Activated CD4-positive, alpha-beta T cell treated with anti-CD3 and anti-CD28 coated beads for 36 hours (primary cell): ENCODE data around the gene GNB2. TPM values are rescaled to one million over a fixed set of nuclear protein-coding genes. Genes with fewer than 3 reads are reported as not detected.

Experiments used
- ATAC-seq: fragments of 200-7000 bp; cut with Tn5 transposase; one replicate; pipeline ENCODE4 v1.10.0; 2021; ENCODE audit warnings: mild to moderate bottlenecking, moderate library complexity
- CTCF ChIA-PET: fragments of 350-600 bp; sonication (Branson Sonifier 250); formaldehyde crosslinking; loops from one replicate; lab custom pipeline; 2021; ENCODE audit warnings: antibody characterized with exemption; lab: Charles Lee
- POLR2A ChIA-PET: fragments of 350-600 bp; sonication (Branson Sonifier 250); formaldehyde crosslinking; loops from one replicate; lab custom pipeline; 2021; ENCODE audit warnings: antibody characterized with exemption, inconsistent platforms; lab: Charles Lee
- DNase-seq: peaks from one replicate; pipeline ENCODE4 v3.0.0-alpha.2; 2020
- H3K27ac Mint-ChIP-seq: one replicate; pipeline ENCODE4 v1.8.0; 2021; ENCODE audit warnings: mixed read lengths
- H3K27me3 Mint-ChIP-seq: one replicate; pipeline ENCODE4 v1.8.0; 2021; ENCODE audit warnings: mixed read lengths
- H3K36me3 Mint-ChIP-seq: one replicate; pipeline ENCODE4 v1.8.0; 2021; ENCODE audit warnings: low read depth, mixed read lengths
- H3K4me1 Mint-ChIP-seq: one replicate; pipeline ENCODE4 v1.8.0; 2021; ENCODE audit warnings: mixed read lengths
- H3K4me3 Mint-ChIP-seq: one replicate; pipeline ENCODE4 v1.8.0; 2021; ENCODE audit warnings: mild to moderate bottlenecking, moderate library complexity, mixed read lengths
- H3K9me3 Mint-ChIP-seq: one replicate; pipeline ENCODE4 v1.8.0; 2021; ENCODE audit warnings: low read depth, mixed read lengths
- intact Hi-C, 2 experiments: fragments of 100-400 bp; cut with DNase I in 1 of 2; cut with micrococcal nuclease in 1 of 2; formaldehyde crosslinking; loops; one replicate each; pipeline versions ENCODE4 v1.14.2 to v1.15.1; 2022 to 2024; cut with DNase I, micrococcal nuclease
- total RNA-seq, 2 experiments: library from RNA; stranded (reverse); gene quantifications; one replicate each; pipeline ENCODE4 v1.2.3, GENCODE V29; 2021

The GNB2 gene
- total RNA-seq = 100 to 1,000 TPM; 172 to 200 TPM

- H3K9me3 Mint-ChIP-seq = no peaks in the 10 kb centered on the region
- H3K4me1 Mint-ChIP-seq = peaks cover 12% of the 10 kb centered on the region
- peaks cover 14% of the 10 kb centered on the region for H3K36me3 Mint-ChIP-seq
- no peaks in the 10 kb centered on the region for H3K27me3 Mint-ChIP-seq
- H3K4me3 Mint-ChIP-seq = peak within 1 kb of the TSS; percentile 94
- DNase-seq (peak; percentile 99), ATAC-seq (peak; percentile 78)
- POLR2A ChIA-PET = interaction anchor here (0.6 to 1.0 kb wide), 6 partner anchors 9 to 182 kb away, joined by 3 to 7 read pairs (median 4); partner anchors contain the start of genes MOSPD3 and POP7
- CTCF ChIA-PET = interaction anchor here (0.6 to 0.7 kb wide), 4 partner anchors 70 to 127 kb away, joined by 3 read pairs; no protein-coding TSS in a partner anchor
- intact Hi-C loops = loop anchor here (1.0 to 10.0 kb wide), 16 partner anchors 32 to 571 kb away; partner anchors contain the start of genes FBXO24 (in 2 of the 2), LRCH4 (in 2 of the 2), MOSPD3 (in 2 of the 2) and AGFG2 (in 1 of the 2)
- H3K27ac Mint-ChIP-seq = peak within 1 kb of the TSS; percentile 93
Observed at GRCh38 chr7:100673302-100673941, at the start of gene GNB2. Gene GNB2, plus strand, starts transcription at chr7:100673740. Its CDS starts 2,526 bp downstream, at chr7:100676266.

- no peaks in the 10 kb centered on the region for H3K9me3 Mint-ChIP-seq
- no peak for ATAC-seq
- no peaks in the 10 kb centered on the region for H3K27me3 Mint-ChIP-seq
- peaks cover 2% of the 10 kb centered on the region for H3K36me3 Mint-ChIP-seq
- intact Hi-C loops = no loop called here
- no peak overlapping the region for H3K4me3 Mint-ChIP-seq
- H3K27ac Mint-ChIP-seq = no peak overlapping the region
- ChIA-PET POLR2A (no interaction called here), CTCF (interaction anchor here (0.7 to 1.3 kb wide), 5 partner anchors 9 to 199 kb away, joined by 3 to 4 read pairs (median 3); no protein-coding TSS in a partner anchor)
- peaks cover 9% of the 10 kb centered on the region for H3K4me1 Mint-ChIP-seq
- DNase-seq = no peak
Observed at GRCh38 chr7:100623951-100624824, 49.4 kb upstream of the GNB2 start.

- no peak for ATAC-seq
- H3K36me3 Mint-ChIP-seq = peaks cover 3% of the 10 kb centered on the region
- no peak for DNase-seq
- POLR2A ChIA-PET = interaction anchor here (0.8 to 1.4 kb wide), 3 partner anchors 10 to 40 kb away, joined by 3 to 8 read pairs (median 5); partner anchors contain the start of genes FBXO24 and LRCH4
- H3K27me3 Mint-ChIP-seq = no peaks in the 10 kb centered on the region
- CTCF ChIA-PET = interaction anchor here (0.7 to 2.9 kb wide), 5 partner anchors 8 to 79 kb away, joined by 3 to 10 read pairs (median 4); partner anchors contain the start of genes FBXO24, MOSPD3 and POP7
- intact Hi-C loops = loop anchor here (1.0 to 5.0 kb wide), 8 partner anchors 14 to 226 kb away; partner anchors contain the start of genes GNB2 (in 2 of the 2), MOSPD3 (in 2 of the 2), FBXO24 (in 1 of the 2) and LRCH4 (in 1 of the 2)
- H3K9me3 Mint-ChIP-seq = no peaks in the 10 kb centered on the region
- H3K4me3 Mint-ChIP-seq = peak overlapping the region; percentile 71
- H3K4me1 Mint-ChIP-seq = peaks cover 13% of the 10 kb centered on the region
- H3K27ac Mint-ChIP-seq = no peak overlapping the region
Observed at GRCh38 chr7:100626055-100626454, 47.5 kb upstream of the GNB2 start.

GRCh38 chr7:100626530-100627237, 46.9 kb upstream of the GNB2 start:
- Mint-ChIP-seq H3K36me3 (peaks cover 3% of the 10 kb centered on the region), H3K27ac (peak overlapping the region; percentile 47), H3K9me3 (no peaks in the 10 kb centered on the region), H3K4me1 (peaks cover 13% of the 10 kb centered on the region), H3K27me3 (no peaks in the 10 kb centered on the region), H3K4me3 (peak overlapping the region; percentile 71)
- intact Hi-C loops = loop anchor here (1.0 to 5.0 kb wide), 8 partner anchors 14 to 226 kb away; partner anchors contain the start of genes GNB2 (in 2 of the 2), MOSPD3 (in 2 of the 2), FBXO24 (in 1 of the 2) and LRCH4 (in 1 of the 2)
- CTCF ChIA-PET = interaction anchor here (0.5 to 2.9 kb wide), 7 partner anchors 9 to 226 kb away, joined by 3 to 10 read pairs (median 3); partner anchors contain the start of genes FBXO24, MOSPD3, POP7 and SLC12A9
- ATAC-seq = peak; percentile 99
- POLR2A ChIA-PET = interaction anchor here (0.6 to 1.4 kb wide), 5 partner anchors 9 to 550 kb away, joined by 3 to 8 read pairs (median 3); partner anchors contain the start of genes FBXO24 and LRCH4
- peak; percentile 96 for DNase-seq

- Mint-ChIP-seq H3K36me3 (peaks cover 3% of the 10 kb centered on the region), H3K4me3 (peak overlapping the region; percentile 71), H3K27ac (peak overlapping the region; percentile 31), H3K9me3 (no peaks in the 10 kb centered on the region), H3K27me3 (no peaks in the 10 kb centered on the region), H3K4me1 (peaks cover 15% of the 10 kb centered on the region)
- ChIA-PET CTCF (interaction anchor here (0.5 to 2.9 kb wide), 6 partner anchors 15 to 737 kb away, joined by 3 to 10 read pairs (median 4); partner anchors contain the start of genes FBXO24, LRCH4, MOSPD3 and SLC12A9), POLR2A (interaction anchor here (0.6 to 1.4 kb wide), 4 partner anchors 14 to 549 kb away, joined by 3 to 8 read pairs (median 4); partner anchors contain the start of genes FBXO24 and LRCH4)
- intact Hi-C loops = loop anchor here (2.0 to 5.0 kb wide), 2 partner anchors 45 to 66 kb away; no protein-coding TSS in a partner anchor
- ATAC-seq (no peak), DNase-seq (no peak)
Observed at GRCh38 chr7:100627238-100627549, 46.3 kb upstream of the GNB2 start.

GRCh38 chr7:100629117-100629716, 44.3 kb upstream of the GNB2 start:
- ChIA-PET POLR2A (interaction anchor here (0.6 kb wide), 1 partner anchor 41 kb away, joined by 3 read pairs; no protein-coding TSS in a partner anchor), CTCF (interaction anchor here (0.5 to 2.2 kb wide), 10 partner anchors 10 to 596 kb away, joined by 3 to 9 read pairs (median 4); partner anchors contain the start of genes GIGYF1 and POP7)
- H3K4me3 Mint-ChIP-seq = no peak overlapping the region
- ATAC-seq = no peak
- H3K9me3 Mint-ChIP-seq = no peaks in the 10 kb centered on the region
- no peak overlapping the region for H3K27ac Mint-ChIP-seq
- intact Hi-C loops = loop anchor here in 1 of 2 experiments (5.0 kb wide), 1 partner anchor 47 kb away; no protein-coding TSS in a partner anchor
- H3K4me1 Mint-ChIP-seq = peaks cover 26% of the 10 kb centered on the region
- no peaks in the 10 kb centered on the region for H3K27me3 Mint-ChIP-seq
- H3K36me3 Mint-ChIP-seq = peaks cover 2% of the 10 kb centered on the region
- DNase-seq = peak; percentile 57

GRCh38 chr7:100630066-100630465, 43.5 kb upstream of the GNB2 start:
- no peak for ATAC-seq
- Mint-ChIP-seq H3K36me3 (peaks cover 2% of the 10 kb centered on the region), H3K27ac (peak overlapping the region; percentile 33)

GRCh38 chr7:100632951-100633717, 40.4 kb upstream of the GNB2 start:
- Mint-ChIP-seq H3K9me3 (no peaks in the 10 kb centered on the region), H3K4me3 (peak overlapping the region; percentile 80), H3K27me3 (no peaks in the 10 kb centered on the region), H3K4me1 (peaks cover 18% of the 10 kb centered on the region), H3K27ac (peak overlapping the region; percentile 92), H3K36me3 (peaks cover 7% of the 10 kb centered on the region)
- DNase-seq (peak; percentile 80), ATAC-seq (peak; percentile 75)
- CTCF ChIA-PET = interaction anchor here (0.6 to 4.0 kb wide), 17 partner anchors 9 to 616 kb away, joined by 3 to 22 read pairs (median 5); partner anchors contain the start of genes FBXO24, LRCH4, MOSPD3 and POP7
- POLR2A ChIA-PET = interaction anchor here (0.7 to 2.1 kb wide), 4 partner anchors 16 to 73 kb away, joined by 3 to 5 read pairs (median 4); partner anchors contain the start of genes MOSPD3 and POP7
- intact Hi-C loops = loop anchor here (1.0 to 5.0 kb wide), 3 partner anchors 40 to 61 kb away; partner anchors contain the start of genes GIGYF1 (in 2 of the 2) and GNB2 (in 1 of the 2)

More at GRCh38 chr7:100630066-100630465, 43.5 kb upstream of the GNB2 start:
- ChIA-PET CTCF (interaction anchor here (0.7 to 2.2 kb wide), 5 partner anchors 11 to 462 kb away, joined by 3 to 9 read pairs (median 5); partner anchors contain the start of genes FBXO24, GIGYF1 and POP7), POLR2A (no interaction called here)
- Mint-ChIP-seq H3K4me3 (no peak overlapping the region), H3K27me3 (no peaks in the 10 kb centered on the region), H3K4me1 (peaks cover 28% of the 10 kb centered on the region), H3K9me3 (no peaks in the 10 kb centered on the region)
- DNase-seq = no peak
- intact Hi-C loops = loop anchor here in 1 of 2 experiments (5.0 kb wide), 1 partner anchor 62 kb away; the partner anchor contains the start of gene GIGYF1
